GM12878 (cell line): ENCODE results near the gene NCOA6. TPM values are rescaled to one million over a fixed set of nuclear protein-coding genes. Genes with fewer than 3 reads are reported as not detected.
A peak's percentile ranks its signal among the peaks of the same experiment; 100 is the strongest.

Experiments used
- ATF7 ChIP-seq: fragments of 450-650 bp; IDR thresholded peaks from 2 replicates; pipeline ENCODE4 v1.6.1; 2016; ENCODE audit warnings: low read depth, mild to moderate bottlenecking
- BACH1 ChIP-seq: fragments of 450-650 bp; IDR thresholded peaks from 2 replicates; pipeline ENCODE4 v1.6.1; 2017; ENCODE audit warnings: mild to moderate bottlenecking, borderline replicate concordance
- CBX5 ChIP-seq: sonication (generic); IDR thresholded peaks from 2 replicates; pipeline ENCODE4 v1.6.1; 2016; ENCODE audit warnings: low read depth, moderate library complexity, mild to moderate bottlenecking, inconsistent platforms
- E4F1 ChIP-seq: fragments of 450-650 bp; IDR thresholded peaks from 2 replicates; pipeline ENCODE4 v1.6.1; 2018; ENCODE audit warnings: borderline replicate concordance, mild to moderate bottlenecking; ENCODE audit not compliant: partially characterized antibody
- FOXM1 ChIP-seq: IDR thresholded peaks from 2 replicates; pipeline ENCODE4 v1.6.1; 2012; ENCODE audit warnings: low read depth, mild to moderate bottlenecking, inconsistent platforms, low read length, moderate library complexity
- GATAD2B ChIP-seq: fragments of 450-650 bp; conservative IDR thresholded peaks from 2 replicates; pipeline ENCODE4 v1.6.1; 2017; ENCODE audit warnings: low read depth, mild to moderate bottlenecking, moderate library complexity
- IRF3 ChIP-seq: fragments of 450-650 bp; IDR thresholded peaks from 2 replicates; pipeline ENCODE4 v1.6.1; 2014; ENCODE audit warnings: mild to moderate bottlenecking
- IRF5 ChIP-seq: fragments of 450-650 bp; IDR thresholded peaks from 2 replicates; pipeline ENCODE4 v1.6.1; 2017; ENCODE audit warnings: borderline replicate concordance
- KAT2A ChIP-seq: conservative IDR thresholded peaks from 2 replicates; pipeline ENCODE4 v1.6.1; 2011; ENCODE audit warnings: low read depth, low read length; ENCODE audit not compliant: control insufficient read depth
- NBN ChIP-seq: fragments of 450-650 bp; IDR thresholded peaks from 2 replicates; pipeline ENCODE4 v1.6.1; 2016
- NR2C1 ChIP-seq: fragments of 450-650 bp; IDR thresholded peaks from 2 replicates; pipeline ENCODE4 v1.6.1; 2017; ENCODE audit warnings: antibody characterized with exemption, mild to moderate bottlenecking, moderate library complexity
- NR2F1 ChIP-seq: fragments of 450-650 bp; conservative IDR thresholded peaks from 2 replicates; pipeline ENCODE4 v1.6.1; 2017; ENCODE audit warnings: mild to moderate bottlenecking
- RBBP5 ChIP-seq: fragments of 200-600 bp; sonication (generic); conservative IDR thresholded peaks from 2 replicates; pipeline ENCODE4 v1.6.1; 2016
- SIX5 ChIP-seq: IDR thresholded peaks from 2 replicates; pipeline ENCODE4 v1.6.1; 2011; ENCODE audit warnings: mild to moderate bottlenecking, low read depth, low read length, moderate library complexity; ENCODE audit not compliant: severe bottlenecking
- TAF1 ChIP-seq: IDR thresholded peaks from 2 replicates; pipeline ENCODE4 v1.6.1; 2011; ENCODE audit warnings: mild to moderate bottlenecking, low read depth, low read length, borderline replicate concordance
- TCF3 ChIP-seq: IDR thresholded peaks from 2 replicates; pipeline ENCODE4 v1.6.1; 2012; ENCODE audit warnings: low read depth, mild to moderate bottlenecking, low read length, borderline replicate concordance; ENCODE audit not compliant: insufficient read depth
- WRNIP1 ChIP-seq: IDR thresholded peaks from 2 replicates; pipeline ENCODE4 v1.6.1; 2011; ENCODE audit warnings: low read depth, low read length, improper control_type of control experiment, borderline replicate concordance
- YY1 ChIP-seq: IDR thresholded peaks from 2 replicates; pipeline ENCODE4 v1.6.1; 2011; ENCODE audit warnings: low read depth, mild to moderate bottlenecking, low read length
- ZNF274 ChIP-seq: IDR thresholded peaks from one replicate; pipeline ENCODE4 v1.8.0; 2011; ENCODE audit not compliant: insufficient read length, insufficient read depth
- polyA plus RNA-seq, 11 experiments: library from polyadenylated mRNA; depleted of rRNA in 4 of 11; unstranded in 6 of 11; stranded (reverse) in 5 of 11; fragments of >200 nt; fragmentation: Nextera tagmentation in 4 of 11; fragmentation: Illumina TruSeq in 1 of 11; extraction: Ambion mirVana in 4 of 11; extraction: Trizol in 1 of 11; gene quantifications; 1 replicate in 1 of 11; 2 replicates in 10 of 11; pipeline versions ENCODE4 v1.2.1 to v1.2.3, GENCODE V29; 2011 to 2016; ENCODE audit warnings: inconsistent platforms in 2 of 11, missing spikeins in 2 of 11, low read depth in 1 of 11
- total RNA-seq, 4 experiments: library from RNA; depleted of rRNA in 3 of 4; stranded (reverse); fragments of >200 nt in 3 of 4; fragmentation: Illumina TruSeq in 1 of 4; extraction: Trizol in 1 of 4; gene quantifications; 2 replicates each; pipeline versions ENCODE4 v1.2.1 to v1.2.3, GENCODE V29; 2013 to 2021
- TF ChIP-seq, protein P1 (sequence below): fragments of 450-650 bp; IDR thresholded peaks from 2 replicates; pipeline ENCODE4 v1.6.1; 2017; ENCODE audit warnings: mild to moderate bottlenecking
- TF ChIP-seq, protein P2 (sequence below): fragments of 450-650 bp; formaldehyde crosslinking; IDR thresholded peaks from 2 replicates; pipeline ENCODE4 v1.5.0; 2022; ENCODE audit warnings: mild to moderate bottlenecking, missing genetic modification characterization

Gene NCOA6
- total and polyA plus RNA-seq, 10 of the 15 experiments (the other 5 are each of a cell fraction or from before 2014, with no cell fraction given) = 6.1 to 20.6 (median 12.6) TPM

DNA sequence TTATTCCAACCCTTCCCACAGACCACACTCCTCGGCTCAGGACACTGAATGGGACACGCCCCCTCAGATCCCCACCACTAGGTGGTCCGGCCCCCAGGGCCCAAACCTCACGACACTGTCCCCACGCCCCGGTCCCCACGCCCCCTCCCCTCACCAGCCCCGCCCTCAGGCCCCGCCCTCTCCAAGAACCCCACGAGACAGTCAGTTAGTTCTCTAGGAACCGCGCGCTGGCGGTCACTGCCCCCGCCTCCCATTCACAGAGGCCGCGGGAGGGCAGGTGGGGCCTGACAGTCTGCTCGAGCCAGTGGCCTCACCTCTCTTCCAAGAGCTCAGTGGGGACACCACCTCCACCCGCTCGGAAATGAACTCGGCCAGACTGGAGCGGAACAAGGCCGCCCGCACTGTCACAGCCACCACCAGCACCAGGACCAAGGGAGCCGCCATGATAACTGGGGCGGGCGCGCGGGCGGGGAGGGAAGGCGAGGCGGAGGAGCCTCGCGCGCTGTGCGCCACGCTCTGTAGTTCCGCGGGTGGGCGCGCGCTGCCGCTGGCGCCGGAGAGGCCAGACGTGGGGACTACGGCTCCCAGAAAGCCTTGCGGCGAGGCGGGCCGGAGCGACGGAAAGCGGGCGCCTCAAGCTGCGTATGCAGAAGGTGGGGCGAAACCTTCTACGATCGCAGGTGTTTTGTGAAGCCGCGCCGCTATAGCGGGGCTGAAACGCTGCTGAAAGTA, 148.6 kb downstream of the NCOA6 start, which contains the start of gene PIGU (continued):
- TF ChIP-seq E4F1 (peak; percentile 5), IRF5 (no peak), ZNF274 (no peak), BACH1 (peak; percentile 52; the same call in 1 of the 2 replicates), GATAD2B (peak; percentile 62; the same call in 1 of the 2 replicates), TCF3 (peak; percentile 75), ATF7 (no peak), WRNIP1 (no peak), NR2F1 (peak; percentile 55), IRF3 (no peak), KAT2A (no peak), FOXM1 (no peak), RBBP5 (no peak), NBN (peak; percentile 79; the same call in 1 of the 2 replicates), SIX5 (peak; percentile 92), TAF1 (peak; percentile 75), NR2C1 (peak; percentile 60), CBX5 (no peak), YY1 (peak; percentile 97)
- TF ChIP-seq, protein P1, sequence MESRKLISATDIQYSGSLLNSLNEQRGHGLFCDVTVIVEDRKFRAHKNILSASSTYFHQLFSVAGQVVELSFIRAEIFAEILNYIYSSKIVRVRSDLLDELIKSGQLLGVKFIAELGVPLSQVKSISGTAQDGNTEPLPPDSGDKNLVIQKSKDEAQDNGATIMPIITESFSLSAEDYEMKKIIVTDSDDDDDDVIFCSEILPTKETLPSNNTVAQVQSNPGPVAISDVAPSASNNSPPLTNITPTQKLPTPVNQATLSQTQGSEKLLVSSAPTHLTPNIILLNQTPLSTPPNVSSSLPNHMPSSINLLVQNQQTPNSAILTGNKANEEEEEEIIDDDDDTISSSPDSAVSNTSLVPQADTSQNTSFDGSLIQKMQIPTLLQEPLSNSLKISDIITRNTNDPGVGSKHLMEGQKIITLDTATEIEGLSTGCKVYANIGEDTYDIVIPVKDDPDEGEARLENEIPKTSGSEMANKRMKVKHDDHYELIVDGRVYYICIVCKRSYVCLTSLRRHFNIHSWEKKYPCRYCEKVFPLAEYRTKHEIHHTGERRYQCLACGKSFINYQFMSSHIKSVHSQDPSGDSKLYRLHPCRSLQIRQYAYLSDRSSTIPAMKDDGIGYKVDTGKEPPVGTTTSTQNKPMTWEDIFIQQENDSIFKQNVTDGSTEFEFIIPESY = no peak
- TF ChIP-seq, protein P2, sequence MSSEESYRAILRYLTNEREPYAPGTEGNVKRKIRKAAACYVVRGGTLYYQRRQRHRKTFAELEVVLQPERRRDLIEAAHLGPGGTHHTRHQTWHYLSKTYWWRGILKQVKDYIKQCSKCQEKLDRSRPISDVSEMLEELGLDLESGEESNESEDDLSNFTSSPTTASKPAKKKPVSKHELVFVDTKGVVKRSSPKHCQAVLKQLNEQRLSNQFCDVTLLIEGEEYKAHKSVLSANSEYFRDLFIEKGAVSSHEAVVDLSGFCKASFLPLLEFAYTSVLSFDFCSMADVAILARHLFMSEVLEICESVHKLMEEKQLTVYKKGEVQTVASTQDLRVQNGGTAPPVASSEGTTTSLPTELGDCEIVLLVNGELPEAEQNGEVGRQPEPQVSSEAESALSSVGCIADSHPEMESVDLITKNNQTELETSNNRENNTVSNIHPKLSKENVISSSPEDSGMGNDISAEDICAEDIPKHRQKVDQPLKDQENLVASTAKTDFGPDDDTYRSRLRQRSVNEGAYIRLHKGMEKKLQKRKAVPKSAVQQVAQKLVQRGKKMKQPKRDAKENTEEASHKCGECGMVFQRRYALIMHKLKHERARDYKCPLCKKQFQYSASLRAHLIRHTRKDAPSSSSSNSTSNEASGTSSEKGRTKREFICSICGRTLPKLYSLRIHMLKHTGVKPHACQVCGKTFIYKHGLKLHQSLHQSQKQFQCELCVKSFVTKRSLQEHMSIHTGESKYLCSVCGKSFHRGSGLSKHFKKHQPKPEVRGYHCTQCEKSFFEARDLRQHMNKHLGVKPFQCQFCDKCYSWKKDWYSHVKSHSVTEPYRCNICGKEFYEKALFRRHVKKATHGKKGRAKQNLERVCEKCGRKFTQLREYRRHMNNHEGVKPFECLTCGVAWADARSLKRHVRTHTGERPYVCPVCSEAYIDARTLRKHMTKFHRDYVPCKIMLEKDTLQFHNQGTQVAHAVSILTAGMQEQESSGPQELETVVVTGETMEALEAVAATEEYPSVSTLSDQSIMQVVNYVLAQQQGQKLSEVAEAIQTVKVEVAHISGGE (CRISPR knock-in tag) = no peak
